A549 treated with ZK216348 at 1 μM for 4 hours (cell line): ENCODE measurements around the gene RBMY1D. TPM values are rescaled to one million over a fixed set of nuclear protein-coding genes. Genes with fewer than 3 reads are reported as not detected.

Experiments
- total RNA-seq: library from RNA; stranded (reverse); fragments of 200-300 nt; extraction: Qiagen RNA extraction; gene quantifications from 5 replicates; pipeline ENCODE4 v1.2.3, GENCODE V29; 2022; ENCODE audit warnings: low read depth

RBMY1D gene
- total RNA-seq, result not detected in 5 replicates

GRCh38 chrY:21894426-21894825 is at the start of gene RBMY1D:
RBMY1D (minus strand) TSS chrY:21894526; CDS start chrY:21892513, 2,013 bp downstream.

DNA sequence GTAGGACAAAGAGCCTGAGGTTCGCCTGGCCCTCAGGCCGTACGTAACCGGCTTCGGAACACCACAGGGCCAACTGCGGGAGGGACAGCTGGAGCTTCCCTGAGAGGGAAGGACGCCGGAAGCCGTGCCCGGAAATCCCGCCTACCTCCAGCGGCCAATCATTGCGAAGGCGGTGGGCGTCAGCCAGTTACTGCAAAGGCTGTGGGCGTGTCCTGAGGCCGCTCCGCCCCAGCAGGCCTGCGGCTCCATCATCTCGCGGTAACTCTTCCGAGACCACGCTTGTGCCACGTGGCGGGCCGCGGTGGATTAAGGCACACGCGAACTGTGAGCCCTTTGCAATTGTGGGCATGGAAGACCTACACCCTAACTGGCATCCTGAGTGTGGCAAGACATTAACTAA is 23.6 kb upstream of the RBMY1D start, which contains the start of gene RBMY1E:
TSS of gene RBMY1E (minus strand) at position 101 of the 400 bp plus-strand sequence. CDS start 1,978 bp downstream, outside the sequence.

Other genes with a start within 250 kb of the RBMY1D start
- gene RBMY1E, start 23.5 kb upstream of the RBMY1D start, total RNA-seq, result not detected in 5 replicates